ENCODE measurements around the gene C11orf98.
"Not testable (repeated sequence)": the region's sequence is repeated elsewhere in the genome, so short reads cannot be mapped to it uniquely, and the experiment has no call there.

The C11orf98 gene

GRCh38 chr11:62677156-62677555 is 12.1 kb upstream of the C11orf98 start:
- peak overlapping the region; percentile 88 for H3K4me3 Mint-ChIP-seq
- H3K27me3 Mint-ChIP-seq = no peaks in the 10 kb centered on the region
- no peak for DNase-seq
- H3K36me3 Mint-ChIP-seq = peaks cover 35% of the 10 kb centered on the region
- peak overlapping the region; percentile 51 for H3K27ac Mint-ChIP-seq
- CTCF ChIA-PET = interaction anchor here (0.7 to 0.8 kb wide), 3 partner anchors 44 to 204 kb away, joined by 3 to 5 read pairs (median 3); partner anchors contain the start of gene SLC3A2
- H3K4me1 Mint-ChIP-seq = peaks cover 64% of the 10 kb centered on the region
- H3K9me3 Mint-ChIP-seq = no peaks in the 10 kb centered on the region

GRCh38 chr11:62676698-62677097 is 11.7 kb upstream of the C11orf98 start:
- Mint-ChIP-seq H3K27me3 (no peaks in the 10 kb centered on the region), H3K27ac (peak overlapping the region; percentile 12), H3K4me1 (peaks cover 65% of the 10 kb centered on the region), H3K9me3 (no peaks in the 10 kb centered on the region), H3K4me3 (peak overlapping the region; percentile 88), H3K36me3 (peaks cover 36% of the 10 kb centered on the region)
- CTCF ChIA-PET = interaction anchor here (0.8 to 1.2 kb wide), 2 partner anchors 17 to 69 kb away, joined by 3 read pairs; no protein-coding TSS in a partner anchor
- DNase-seq = no peak

GRCh38 chr11:62675415-62675814 is 10.4 kb upstream of the C11orf98 start:
- not testable (repeated sequence) for H3K27me3 Mint-ChIP-seq, H3K4me3 Mint-ChIP-seq, H3K9me3 Mint-ChIP-seq, DNase-seq, H3K27ac Mint-ChIP-seq
- peaks cover 36% of the 10 kb centered on the region for H3K36me3 Mint-ChIP-seq
- CTCF ChIA-PET = interaction anchor here (0.9 to 2.1 kb wide), 3 partner anchors 19 to 64 kb away, joined by 3 to 8 read pairs (median 3); no protein-coding TSS in a partner anchor
- H3K4me1 Mint-ChIP-seq = peaks cover 65% of the 10 kb centered on the region

GRCh38 chr11:62673196-62673525 is 8.2 kb upstream of the C11orf98 start:
- Mint-ChIP-seq H3K4me3 (peak overlapping the region; percentile 81), H3K4me1 (peaks cover 71% of the 10 kb centered on the region), H3K9me3 (no peaks in the 10 kb centered on the region), H3K36me3 (peaks cover 37% of the 10 kb centered on the region), H3K27ac (peak overlapping the region; percentile 96), H3K27me3 (no peaks in the 10 kb centered on the region)
- CTCF ChIA-PET = interaction anchor here (0.6 to 1.2 kb wide), 2 partner anchors 21 to 50 kb away, joined by 3 to 4 read pairs; no protein-coding TSS in a partner anchor
- DNase-seq = no peak

GRCh38 chr11:62671608-62672389 is 6.8 kb upstream of the C11orf98 start, which contains the start of the genes LBHD1 and UQCC3:
Gene LBHD1, minus strand, starts transcription at chr11:62672267. Its CDS starts 2,236 bp downstream, at chr11:62670031.
Gene UQCC3, plus strand, starts transcription at chr11:62671673. Its CDS starts 73 bp downstream, at chr11:62671746.
- Mint-ChIP-seq H3K9me3 (no peaks in the 10 kb centered on the region), H3K4me3 (peak within 1 kb of the TSS; percentile 81), H3K36me3 (peaks cover 33% of the 10 kb centered on the region), H3K27me3 (no peaks in the 10 kb centered on the region), H3K4me1 (peaks cover 71% of the 10 kb centered on the region), H3K27ac (peak within 1 kb of the TSS; percentile 96)
- DNase-seq = peak; percentile 92
- CTCF ChIA-PET = interaction anchor here (1.2 to 1.5 kb wide), 2 partner anchors 9 to 22 kb away, joined by 4 to 5 read pairs; no protein-coding TSS in a partner anchor

GRCh38 chr11:62671236-62671607 is 6.2 kb upstream of the C11orf98 start:
- H3K36me3 Mint-ChIP-seq = peaks cover 33% of the 10 kb centered on the region
- no peaks in the 10 kb centered on the region for H3K9me3 Mint-ChIP-seq
- no peaks in the 10 kb centered on the region for H3K27me3 Mint-ChIP-seq
- CTCF ChIA-PET = interaction anchor here (1.5 kb wide), 1 partner anchor 10 kb away, joined by 5 read pairs; no protein-coding TSS in a partner anchor
- H3K27ac Mint-ChIP-seq = peak overlapping the region; percentile 96
- peak overlapping the region; percentile 81 for H3K4me3 Mint-ChIP-seq
- no peak for DNase-seq
- H3K4me1 Mint-ChIP-seq = peaks cover 71% of the 10 kb centered on the region

- Mint-ChIP-seq H3K27ac (peak overlapping the region; percentile 96), H3K36me3 (peaks cover 34% of the 10 kb centered on the region), H3K4me1 (peaks cover 67% of the 10 kb centered on the region), H3K27me3 (peaks cover 7% of the 10 kb centered on the region), H3K4me3 (peak overlapping the region; percentile 14), H3K9me3 (no peaks in the 10 kb centered on the region)
- CTCF ChIA-PET = no interaction called here
- no peak for DNase-seq
Measured at GRCh38 chr11:62669420-62670161, 4.6 kb upstream of the C11orf98 start.

- H3K36me3 Mint-ChIP-seq = peaks cover 36% of the 10 kb centered on the region
- CTCF ChIA-PET = interaction anchor here (0.9 to 1.5 kb wide), 4 partner anchors 54 to 87 kb away, joined by 3 to 4 read pairs (median 4); partner anchors contain the start of genes EML3, MTA2 and ROM1
- peak overlapping the region; percentile 96 for H3K4me3 Mint-ChIP-seq
- H3K9me3 Mint-ChIP-seq = no peaks in the 10 kb centered on the region
- H3K4me1 Mint-ChIP-seq = peaks cover 64% of the 10 kb centered on the region
- peak overlapping the region; percentile 19 for H3K27ac Mint-ChIP-seq
- no peak for DNase-seq
- peaks cover 7% of the 10 kb centered on the region for H3K27me3 Mint-ChIP-seq
Measured at GRCh38 chr11:62667460-62667859, 2.5 kb upstream of the C11orf98 start.

GRCh38 chr11:62666259-62666926 is 1.4 kb upstream of the C11orf98 start:
- H3K36me3 Mint-ChIP-seq = peaks cover 35% of the 10 kb centered on the region
- no peaks in the 10 kb centered on the region for H3K9me3 Mint-ChIP-seq
- CTCF ChIA-PET = interaction anchor here (1.2 to 3.1 kb wide), 6 partner anchors 11 to 65 kb away, joined by 4 to 17 read pairs (median 6); partner anchors contain the start of genes EML3, MTA2 and ROM1
- peak overlapping the region; percentile 96 for H3K4me3 Mint-ChIP-seq
- peak overlapping the region; percentile 90 for H3K27ac Mint-ChIP-seq
- H3K4me1 Mint-ChIP-seq = peaks cover 60% of the 10 kb centered on the region
- H3K27me3 Mint-ChIP-seq = peaks cover 7% of the 10 kb centered on the region
- no peak for DNase-seq

- Mint-ChIP-seq H3K4me1 (peaks cover 54% of the 10 kb centered on the region), H3K4me3 (peak overlapping the region; percentile 96), H3K9me3 (no peaks in the 10 kb centered on the region), H3K27me3 (peaks cover 7% of the 10 kb centered on the region), H3K36me3 (peaks cover 37% of the 10 kb centered on the region), H3K27ac (peak overlapping the region; percentile 90)
- CTCF ChIA-PET = interaction anchor here (0.8 to 3.1 kb wide), 12 partner anchors 10 to 216 kb away, joined by 3 to 17 read pairs (median 4); partner anchors contain the start of genes GANAB, SLC3A2, TAF6L and TUT1
- DNase-seq = peak; percentile 67
Measured at GRCh38 chr11:62665599-62666258, 719 bp upstream of the C11orf98 start.

- no peaks in the 10 kb centered on the region for H3K9me3 Mint-ChIP-seq
- peak; percentile 74 for DNase-seq
Measured at GRCh38 chr11:62664405-62665074, 470 bp downstream of the C11orf98 start.

GRCh38 chr11:62656796-62657429 is 8.1 kb downstream of the C11orf98 start:
- Mint-ChIP-seq H3K36me3 (peaks cover 7% of the 10 kb centered on the region), H3K4me3 (no peak overlapping the region), H3K27me3 (peaks cover 3% of the 10 kb centered on the region), H3K27ac (no peak overlapping the region), H3K9me3 (no peaks in the 10 kb centered on the region), H3K4me1 (peaks cover 22% of the 10 kb centered on the region)
- no peak for DNase-seq
- CTCF ChIA-PET = interaction anchor here (1.2 to 3.8 kb wide), 3 partner anchors 8 to 38 kb away, joined by 4 to 17 read pairs (median 5); partner anchors contain the start of genes C11orf98 and CSKMT

More at GRCh38 chr11:62664405-62665074, 470 bp downstream of the C11orf98 start:
- peaks cover 39% of the 10 kb centered on the region for H3K36me3 Mint-ChIP-seq
- peak overlapping the region; percentile 90 for H3K27ac Mint-ChIP-seq
- H3K4me1 Mint-ChIP-seq = peaks cover 46% of the 10 kb centered on the region
- H3K27me3 Mint-ChIP-seq = peaks cover 7% of the 10 kb centered on the region
- peak overlapping the region; percentile 96 for H3K4me3 Mint-ChIP-seq
- CTCF ChIA-PET = interaction anchor here (0.8 to 3.1 kb wide), 14 partner anchors 9 to 240 kb away, joined by 3 to 17 read pairs (median 4); partner anchors contain the start of genes GANAB, SLC3A2, TAF6L and TUT1

All from activated naive CD4-positive, alpha-beta T cell treated with anti-CD3 and anti-CD28 coated beads, Interleukin-2, amount 10 ng/mL, durations not matched to agents 7 days and 5 days (primary cell).